HG03135 (cell line): ENCODE measurements around the gene IFIT2.
A peak's percentile ranks its signal among the peaks of the same experiment; 100 is the strongest.
"Not testable (repeated sequence)": the region's sequence is repeated elsewhere in the genome, so short reads cannot be mapped to it uniquely, and the experiment has no call there.

ENCODE experiments used
- ATAC-seq: cut with Tn5 transposase; IDR thresholded peaks from one replicate; pipeline ENCODE4 v1.9.1; 2021; ENCODE audit warnings: mild to moderate bottlenecking, moderate library complexity; ENCODE audit not compliant: unreplicated experiment

The IFIT2 gene

GRCh38 chr10:89301721-89302445, at the start of gene IFIT2:
Gene IFIT2 (plus strand): TSS chr10:89302046. CDS start chr10:89302124, 78 bp downstream.
- peak; percentile 78 for ATAC-seq

- ATAC-seq: no peak
Observed at GRCh38 chr10:89252225-89252585, 49.6 kb upstream of the IFIT2 start.

- ATAC-seq: not testable (repeated sequence)
Observed at GRCh38 chr10:89255091-89255579, 46.7 kb upstream of the IFIT2 start.

- ATAC-seq: no peak
Observed at GRCh38 chr10:89255793-89256192, 46.1 kb upstream of the IFIT2 start.

- ATAC-seq: no peak
Observed at GRCh38 chr10:89256340-89256739, 45.5 kb upstream of the IFIT2 start.

GRCh38 chr10:89256962-89257361, 44.9 kb upstream of the IFIT2 start:
- ATAC-seq: no peak

- ATAC-seq: no peak
Observed at GRCh38 chr10:89257581-89257980, 44.3 kb upstream of the IFIT2 start.

GRCh38 chr10:89258881-89259280, 43.0 kb upstream of the IFIT2 start:
- no peak for ATAC-seq

GRCh38 chr10:89262086-89263051, 39.5 kb upstream of the IFIT2 start:
- no peak for ATAC-seq

- ATAC-seq: no peak
Observed at GRCh38 chr10:89263091-89263490, 38.8 kb upstream of the IFIT2 start.

- ATAC-seq: no peak
Observed at GRCh38 chr10:89263531-89263930, 38.3 kb upstream of the IFIT2 start.

GRCh38 chr10:89266721-89267453, 35.0 kb upstream of the IFIT2 start:
- no peak for ATAC-seq

- ATAC-seq: no peak
Observed at GRCh38 chr10:89269433-89270152, 32.3 kb upstream of the IFIT2 start.

GRCh38 chr10:89270153-89270483, 31.7 kb upstream of the IFIT2 start:
- no peak for ATAC-seq

- ATAC-seq: no peak
Observed at GRCh38 chr10:89271532-89271931, 30.3 kb upstream of the IFIT2 start.

GRCh38 chr10:89273680-89274079, 28.2 kb upstream of the IFIT2 start:
- ATAC-seq: no peak

- ATAC-seq: no peak
Observed at GRCh38 chr10:89274928-89275327, 26.9 kb upstream of the IFIT2 start.

- no peak for ATAC-seq
Observed at GRCh38 chr10:89275383-89275782, 26.5 kb upstream of the IFIT2 start.

GRCh38 chr10:89278034-89278535, 23.8 kb upstream of the IFIT2 start:
- no peak for ATAC-seq

- ATAC-seq: no peak
Observed at GRCh38 chr10:89278900-89279392, 22.9 kb upstream of the IFIT2 start.
